HG02642 (cell line): ENCODE data around the gene NTRK2.

Experiments
- ATAC-seq: cut with Tn5 transposase; IDR thresholded peaks from one replicate; pipeline ENCODE4 v1.9.1; 2021; ENCODE audit warnings: mild to moderate bottlenecking; ENCODE audit not compliant: unreplicated experiment, poor library complexity

Gene NTRK2

DNA sequence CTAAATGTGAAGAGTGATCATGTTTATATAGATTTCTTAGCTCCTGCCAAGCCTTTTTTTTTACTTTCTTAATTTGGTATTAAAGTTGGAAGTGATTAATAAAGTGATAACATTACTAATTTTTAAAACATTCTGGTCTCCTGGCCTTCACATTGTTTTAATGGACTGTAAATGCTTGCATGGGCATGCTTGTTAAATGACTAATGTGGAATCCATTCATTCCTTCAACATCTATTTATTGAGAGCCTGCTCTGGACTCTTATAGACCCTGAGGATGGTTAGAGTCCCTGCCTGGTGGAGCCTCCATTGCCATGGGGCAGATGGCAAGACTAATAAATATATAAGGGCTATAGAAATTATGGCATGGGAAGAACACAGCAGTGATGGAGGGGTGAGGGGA lies 103.5 kb downstream of the NTRK2 start:
- ATAC-seq: no peak

DNA sequence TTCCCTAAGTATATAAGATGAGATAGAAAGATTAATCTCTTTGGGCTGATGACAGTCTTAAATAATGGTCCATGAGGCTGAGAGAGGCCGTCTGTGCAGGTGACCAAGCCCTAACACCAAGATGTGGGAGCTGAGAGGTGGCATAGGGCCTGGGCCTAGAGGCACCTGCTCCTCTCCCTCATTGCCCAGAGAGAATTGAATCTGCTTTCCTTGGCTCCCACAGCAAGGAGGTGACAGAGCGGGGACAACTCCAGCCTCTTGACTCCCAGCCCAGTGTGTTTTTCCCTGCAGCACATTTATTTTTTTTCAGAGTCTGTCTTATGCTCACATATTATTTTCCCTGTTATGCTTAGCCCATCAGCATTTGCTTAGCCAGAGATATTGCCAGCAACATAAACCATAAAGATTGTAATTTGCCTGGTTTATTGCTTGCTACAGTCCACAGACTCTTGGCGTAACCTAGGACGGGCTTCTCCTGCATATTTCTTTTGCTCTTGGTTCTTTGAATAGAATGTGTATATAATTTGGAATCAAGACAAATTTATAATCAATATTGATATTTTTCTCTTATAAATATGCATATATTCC lies 105.6 kb downstream of the NTRK2 start:
- ATAC-seq: no peak

DNA sequence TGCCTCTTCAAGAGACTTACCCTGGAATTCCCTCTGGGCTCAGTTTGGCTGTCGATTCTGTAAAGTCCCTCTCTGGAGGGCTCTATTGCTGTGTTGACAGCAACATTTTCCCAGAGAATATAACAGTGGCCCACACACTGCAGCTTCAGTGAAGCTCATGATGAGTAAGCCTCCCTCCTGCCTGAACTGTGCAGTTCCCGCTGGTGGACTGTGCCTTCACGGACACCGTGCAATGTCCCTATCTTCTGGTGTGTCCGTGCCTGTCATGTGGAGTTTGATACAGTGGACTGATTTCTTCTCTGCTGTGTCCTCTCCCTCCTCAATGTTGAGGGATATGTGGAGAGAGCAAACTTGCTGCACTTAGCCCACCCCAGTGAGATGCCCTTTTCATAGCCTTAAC lies 109.0 kb downstream of the NTRK2 start:
- ATAC-seq: no peak

DNA sequence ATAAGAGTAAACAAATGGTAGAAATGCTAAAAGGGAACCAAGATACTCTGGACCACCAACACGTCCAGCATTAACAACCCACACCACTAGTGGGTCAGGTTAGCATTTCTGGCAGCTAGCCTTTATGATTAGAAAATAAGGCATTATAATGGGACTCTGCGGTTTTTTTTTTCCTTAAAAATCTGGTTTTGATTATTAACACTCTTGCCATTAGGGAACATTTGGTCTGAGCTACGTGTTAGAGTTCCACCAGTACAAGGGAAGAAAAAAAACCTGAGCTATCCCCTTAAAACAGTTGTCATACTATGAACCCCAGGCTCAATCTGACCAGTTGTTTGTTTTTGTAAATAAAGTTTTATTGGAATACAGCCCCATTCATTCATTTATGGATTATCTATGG lies 110.4 kb downstream of the NTRK2 start:
- ATAC-seq: no peak

DNA sequence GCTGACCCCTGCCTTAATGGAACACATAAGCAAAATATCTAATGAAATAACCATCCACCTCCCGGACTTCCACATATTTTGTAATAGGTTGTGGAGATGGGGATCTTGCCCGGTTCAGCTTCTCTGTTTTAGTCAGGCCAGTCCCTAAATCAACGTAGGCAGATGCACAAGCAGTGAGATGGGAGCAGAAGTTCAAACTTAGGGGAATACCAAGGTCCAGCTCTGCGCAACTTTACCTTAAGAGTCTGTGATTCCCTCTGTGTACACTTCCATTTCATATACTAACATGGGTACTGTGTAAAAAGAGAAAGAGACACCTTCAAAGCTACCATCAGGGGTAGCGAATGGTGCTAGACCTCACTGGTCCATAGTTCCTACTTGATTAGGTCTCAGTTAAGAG lies 110.9 kb downstream of the NTRK2 start:
- no peak for ATAC-seq

DNA sequence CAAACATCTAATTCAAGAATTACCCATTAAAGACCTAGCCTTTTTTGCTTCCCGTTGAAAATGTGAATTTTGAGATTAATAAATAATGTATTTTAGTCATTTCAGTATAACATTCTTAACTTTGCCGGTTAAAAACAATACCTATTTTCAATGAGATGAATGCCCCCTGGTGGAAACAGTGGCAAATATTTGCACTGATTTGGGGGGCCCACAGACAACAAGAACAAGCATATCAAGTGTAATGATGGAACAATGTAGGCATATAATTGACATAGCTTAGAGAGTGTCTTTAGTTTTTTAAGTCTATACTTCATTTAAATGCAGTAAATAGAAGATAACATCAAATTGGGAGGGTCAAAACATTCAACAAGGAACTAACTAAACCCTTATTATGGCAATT lies 111.9 kb downstream of the NTRK2 start:
- ATAC-seq: peak; percentile 45

DNA sequence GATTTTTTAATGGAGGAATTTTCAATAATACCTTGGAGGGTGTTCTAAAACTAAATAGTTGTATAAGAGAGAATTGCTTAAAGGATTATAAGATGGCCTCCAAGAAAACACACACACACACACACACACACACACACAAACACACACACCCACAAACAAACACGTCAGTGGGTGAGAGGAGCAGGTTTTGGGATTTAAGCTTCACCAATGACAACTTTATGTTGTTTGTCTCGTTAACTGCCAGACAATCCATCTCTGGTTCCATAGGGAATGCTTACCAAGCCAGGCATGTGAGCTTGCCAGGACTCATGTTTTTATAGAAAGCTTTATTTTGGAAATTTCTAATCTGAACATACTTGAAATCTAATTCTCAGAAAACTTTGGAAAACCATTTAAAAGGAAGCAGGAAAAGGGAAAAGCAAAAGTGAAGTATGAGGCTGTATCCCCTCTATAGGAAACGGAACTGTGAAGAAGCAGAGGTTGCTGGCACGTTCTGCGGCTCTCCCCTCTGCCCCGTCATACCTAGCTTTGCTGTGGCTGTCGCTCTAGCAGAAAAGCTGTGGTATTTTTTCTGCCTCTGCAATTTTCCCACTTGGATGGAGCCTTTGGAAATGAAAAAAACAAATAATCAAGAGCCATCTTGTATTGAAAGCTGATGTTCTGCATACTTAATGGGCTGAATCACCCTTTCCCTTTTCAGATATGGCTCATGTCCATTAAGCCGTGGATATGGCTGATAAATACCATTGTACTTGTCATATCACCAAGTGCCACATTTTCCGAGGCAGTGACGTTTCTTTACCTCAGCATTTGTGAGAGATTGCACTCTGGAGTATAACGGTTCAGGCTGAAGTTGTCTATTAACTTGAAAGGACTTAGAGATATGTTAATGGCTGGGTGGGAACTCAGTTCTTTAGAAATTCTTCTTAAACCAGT lies 112.7 kb downstream of the NTRK2 start:
- ATAC-seq: no peak

DNA sequence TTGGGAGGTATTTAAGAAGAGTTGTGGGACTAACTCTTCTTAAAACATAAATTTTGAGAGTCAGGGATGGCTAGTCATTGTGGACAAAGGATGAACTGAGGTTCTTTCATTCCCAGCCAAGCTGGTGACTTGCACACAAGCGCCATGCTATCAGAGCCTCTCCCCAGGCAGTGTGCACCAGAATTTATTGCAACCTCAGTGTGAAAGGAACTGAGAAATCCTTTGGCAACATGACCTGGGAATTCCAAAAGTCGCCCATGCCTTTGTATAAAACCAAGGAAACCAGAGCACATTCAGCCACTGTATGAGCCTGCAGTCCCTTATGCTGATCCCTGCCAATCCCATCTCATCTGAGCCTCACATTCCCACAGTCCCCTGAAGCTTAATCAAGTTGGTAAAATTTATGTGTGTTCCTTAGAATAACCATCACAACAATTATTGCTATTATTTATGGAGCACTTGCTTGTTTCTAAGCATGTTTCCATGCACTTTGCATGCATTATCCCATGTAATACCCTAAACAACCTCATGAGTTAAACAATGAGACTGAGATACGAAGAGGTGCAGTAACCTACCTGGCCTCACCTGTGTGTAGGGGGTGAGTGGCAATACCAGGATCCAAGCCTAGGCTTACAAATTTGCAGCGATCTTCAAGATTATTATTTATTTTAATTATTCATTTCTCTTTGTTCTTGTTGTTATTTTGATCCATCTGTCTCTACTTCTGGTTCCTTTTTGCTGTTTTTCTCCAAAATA lies 116.4 kb downstream of the NTRK2 start:
- no peak for ATAC-seq

DNA sequence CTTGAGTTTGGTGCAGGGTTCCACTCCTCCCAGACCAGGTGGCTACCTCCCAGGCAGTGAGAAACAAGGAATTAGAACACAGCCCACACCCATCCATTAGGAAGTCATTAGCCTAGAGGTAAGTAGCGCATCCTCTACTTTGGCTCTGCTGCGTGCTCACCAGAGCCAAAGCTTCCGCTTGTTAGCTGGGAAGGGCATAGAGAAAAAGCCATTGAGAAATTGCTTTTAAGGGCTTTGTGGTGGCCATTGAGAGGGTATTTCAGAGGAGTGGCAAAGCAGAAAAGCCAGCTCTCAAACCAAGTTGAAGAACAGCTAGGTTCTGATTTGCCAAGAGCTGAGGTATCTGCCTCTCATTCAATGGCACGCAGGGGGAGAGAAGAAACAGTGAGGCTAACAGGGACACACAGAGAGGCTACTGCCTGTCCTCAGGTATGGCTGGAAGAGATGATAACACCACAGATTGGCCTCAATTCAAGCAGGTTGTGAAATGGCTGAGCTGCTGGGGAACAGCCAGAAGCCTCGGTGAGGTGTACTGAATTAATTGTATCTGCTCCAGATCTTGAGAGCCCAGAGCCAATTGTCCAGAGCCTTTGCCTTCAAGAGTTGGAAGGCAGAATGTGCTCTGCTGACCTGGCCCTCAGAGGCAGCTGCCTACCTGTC lies 119.4 kb downstream of the NTRK2 start:
- ATAC-seq: no peak

DNA sequence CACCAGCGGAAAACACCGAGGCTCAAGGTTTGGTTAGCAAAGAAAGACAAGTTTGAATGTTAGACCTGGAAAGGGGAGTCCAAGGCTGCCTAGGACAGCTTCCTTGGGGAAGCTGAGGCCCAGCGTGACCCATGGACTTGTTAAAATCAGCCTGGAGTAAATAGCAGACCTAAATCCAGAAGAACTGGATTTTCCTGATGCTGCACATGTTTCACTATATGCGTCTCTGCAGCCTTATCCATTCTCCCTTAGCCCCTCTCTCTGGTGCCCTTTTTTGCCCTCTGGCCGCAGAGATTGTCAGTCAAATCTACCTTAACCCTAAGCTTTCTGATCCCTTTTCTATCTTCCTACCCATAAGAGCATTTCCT lies 119.9 kb downstream of the NTRK2 start:
- no peak for ATAC-seq

DNA sequence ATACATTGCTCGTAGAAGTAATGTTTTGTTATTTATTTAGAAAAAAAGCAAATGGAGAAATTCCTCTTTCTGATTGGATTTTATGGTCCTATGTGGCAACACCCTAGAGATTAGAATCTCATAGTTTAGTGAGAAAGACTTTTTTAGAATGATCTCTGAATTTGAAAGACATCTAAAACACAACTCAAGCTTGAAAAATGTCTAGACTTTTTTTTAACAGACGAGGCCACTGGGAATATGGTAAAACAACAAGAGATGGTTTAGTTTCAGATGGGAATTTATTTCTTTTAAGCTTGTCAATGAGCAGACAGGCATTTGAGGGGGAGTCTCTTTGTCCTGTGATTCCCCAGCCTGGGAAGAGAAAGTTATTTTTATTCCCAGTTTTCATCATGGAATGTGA lies 122.1 kb downstream of the NTRK2 start:
- ATAC-seq: no peak

DNA sequence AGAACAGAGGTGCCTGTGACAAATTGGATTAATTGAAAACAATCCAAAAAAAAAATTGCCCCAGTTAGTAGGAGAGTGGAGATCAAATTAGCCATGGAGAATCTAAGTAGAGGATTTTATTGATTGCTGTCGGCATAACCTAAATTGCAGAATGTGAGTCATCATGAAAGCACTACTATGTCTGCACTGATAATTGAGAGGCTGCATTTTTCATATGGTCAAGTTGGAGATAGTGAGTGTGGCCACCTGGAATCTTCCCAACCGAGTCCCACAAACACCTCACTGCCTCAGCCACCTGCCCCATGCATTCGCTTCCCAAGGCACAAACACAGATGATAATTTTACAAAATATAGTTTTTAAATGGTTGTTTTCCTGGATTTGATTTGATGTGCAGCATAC lies 123.7 kb downstream of the NTRK2 start:
- no peak for ATAC-seq

DNA sequence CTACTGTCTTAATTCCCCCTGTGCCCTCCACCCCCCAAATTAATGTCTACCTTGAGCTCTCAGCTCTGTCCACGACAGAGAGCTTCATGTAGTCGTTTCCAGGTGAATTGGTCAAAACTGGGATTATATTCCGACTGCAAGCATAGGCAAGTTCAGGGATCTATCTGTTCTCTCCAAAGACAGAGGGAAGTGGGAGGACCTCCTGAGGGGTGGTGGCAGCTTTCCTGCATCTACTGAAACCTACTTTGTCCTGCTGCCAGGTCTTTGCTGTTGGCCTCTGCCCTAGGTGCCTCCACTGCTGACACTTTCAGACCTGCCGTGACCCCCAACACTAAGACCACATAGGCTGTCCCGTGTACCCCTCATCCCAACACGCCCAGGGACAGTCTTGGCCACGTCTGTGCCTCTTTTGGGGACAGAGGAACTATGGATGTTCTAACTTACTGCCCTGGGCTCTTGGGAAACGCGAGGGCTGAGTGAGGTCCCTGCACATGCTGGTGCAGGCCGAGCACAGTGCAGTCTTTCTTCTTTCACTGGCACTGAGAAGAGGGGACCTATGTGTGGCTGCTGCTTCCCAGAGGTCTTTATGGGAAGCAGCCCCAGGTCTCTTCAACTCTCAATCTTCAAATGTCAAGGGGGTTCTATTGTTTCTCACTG lies 125.6 kb downstream of the NTRK2 start:
- ATAC-seq: no peak

DNA sequence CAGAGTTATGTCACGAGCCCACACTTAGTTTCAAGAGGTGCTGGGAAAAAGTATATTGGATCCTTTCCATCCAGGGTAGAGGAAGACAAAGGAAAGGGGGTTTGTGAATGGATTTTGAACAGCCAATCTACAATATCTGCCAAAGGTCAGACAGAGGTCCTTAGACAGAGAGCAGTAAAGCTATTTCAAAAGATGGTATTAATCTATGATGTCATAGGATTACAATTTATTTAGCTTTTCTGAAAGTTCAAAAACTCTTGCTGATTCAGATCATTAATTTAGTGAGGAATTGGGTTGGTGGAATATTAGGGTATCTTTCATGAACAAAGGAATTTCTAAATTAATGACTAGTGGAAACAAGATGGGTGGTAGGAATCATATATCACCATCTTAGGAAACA lies 126.9 kb downstream of the NTRK2 start:
- ATAC-seq: no peak

DNA sequence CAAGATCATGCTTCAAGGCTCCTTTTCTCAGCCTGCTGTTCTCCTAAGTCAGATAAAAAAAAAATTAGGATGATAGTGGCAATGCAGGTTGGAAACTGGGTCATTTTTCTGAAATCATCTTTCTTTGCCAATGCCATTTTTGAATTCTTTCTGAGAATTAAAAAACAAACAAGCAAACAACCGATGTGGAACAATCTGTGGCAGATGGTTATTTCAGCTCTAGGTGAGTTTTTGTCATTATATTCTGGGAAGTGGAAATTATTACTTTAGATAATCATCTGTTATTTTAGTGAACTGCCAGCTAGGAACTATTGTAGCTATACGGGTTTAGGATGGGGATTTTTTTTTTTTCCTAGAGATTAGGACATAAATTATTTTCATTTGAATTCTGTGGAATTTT lies 129.7 kb downstream of the NTRK2 start:
- ATAC-seq: no peak

DNA sequence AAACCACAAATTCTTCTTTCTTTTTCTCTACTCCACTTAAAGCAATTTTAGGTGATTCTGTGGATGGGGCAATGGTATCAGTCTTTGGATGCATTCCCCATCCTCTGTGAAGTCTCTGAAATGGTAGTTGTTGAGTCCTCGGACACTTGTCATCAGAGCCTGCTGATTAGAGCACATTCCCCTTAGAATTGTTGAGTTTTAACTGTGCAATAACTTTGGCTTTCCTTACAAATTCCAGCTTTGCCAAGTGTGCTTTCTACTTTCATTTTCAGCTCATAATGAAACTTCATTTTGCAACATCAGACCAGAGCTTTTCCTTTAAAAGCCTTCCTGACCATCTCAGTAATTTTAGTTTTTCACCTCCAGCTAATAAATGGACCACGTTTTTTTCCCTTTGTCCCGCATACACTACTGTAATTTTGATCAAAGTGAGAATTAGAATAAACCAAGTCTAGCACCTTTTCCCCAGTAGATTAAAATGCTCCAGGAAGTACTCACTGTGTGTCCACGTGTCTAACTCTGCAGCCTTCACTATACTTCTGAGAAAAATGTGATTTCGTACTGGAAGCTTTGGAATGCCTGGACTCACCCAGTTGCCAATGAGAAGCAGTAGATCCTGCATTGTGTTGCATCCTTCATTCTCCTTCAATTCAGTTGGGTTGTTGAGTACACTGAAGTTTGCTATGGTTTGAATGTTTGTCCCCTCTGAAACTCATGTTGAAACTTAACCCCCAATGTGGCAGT lies 135.6 kb downstream of the NTRK2 start:
- no peak for ATAC-seq

DNA sequence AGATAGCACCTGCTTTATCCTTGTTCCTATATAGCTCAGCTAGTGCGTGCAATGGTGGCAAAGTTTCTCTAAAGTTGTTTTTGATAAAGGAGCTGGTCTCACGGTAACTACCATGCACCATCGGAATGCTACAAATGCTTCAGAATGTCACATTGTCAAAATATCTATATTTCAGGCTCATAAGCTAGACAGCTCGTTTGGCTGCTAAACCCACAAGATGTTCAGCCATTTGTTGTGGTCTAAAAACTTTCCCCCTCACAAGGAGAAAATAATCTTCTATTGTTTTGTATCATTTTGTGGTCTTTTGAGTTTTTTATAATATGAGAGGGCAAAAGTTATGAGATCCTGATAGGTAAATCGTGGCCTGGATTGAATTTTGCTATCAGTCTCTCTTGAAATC lies 137.9 kb downstream of the NTRK2 start:
- no peak for ATAC-seq

DNA sequence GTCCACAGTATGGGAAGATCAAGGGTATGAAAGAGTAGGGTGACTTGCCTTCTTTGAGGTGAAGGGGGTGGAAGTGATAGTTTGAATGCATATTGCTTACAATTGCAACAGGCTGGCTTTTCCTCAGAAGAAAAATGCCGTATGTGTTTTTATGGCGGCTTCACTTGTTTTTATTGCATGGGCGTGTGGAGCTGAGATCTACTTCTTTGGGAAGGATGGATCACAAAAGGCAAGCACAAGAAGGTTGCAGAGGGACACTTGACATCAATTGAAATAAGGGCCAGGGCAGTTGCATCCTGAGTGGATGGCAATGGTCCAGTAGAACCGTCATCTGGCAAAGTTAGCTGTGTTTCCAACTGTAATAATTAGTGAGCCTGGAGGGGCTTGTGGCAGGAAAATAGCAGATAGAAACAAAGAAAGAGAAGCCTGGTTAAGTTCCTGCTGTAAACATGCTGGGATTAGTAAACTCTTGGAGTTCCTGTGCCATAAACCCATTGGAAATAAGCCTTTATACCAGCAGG lies 138.4 kb downstream of the NTRK2 start:
- ATAC-seq: no peak

DNA sequence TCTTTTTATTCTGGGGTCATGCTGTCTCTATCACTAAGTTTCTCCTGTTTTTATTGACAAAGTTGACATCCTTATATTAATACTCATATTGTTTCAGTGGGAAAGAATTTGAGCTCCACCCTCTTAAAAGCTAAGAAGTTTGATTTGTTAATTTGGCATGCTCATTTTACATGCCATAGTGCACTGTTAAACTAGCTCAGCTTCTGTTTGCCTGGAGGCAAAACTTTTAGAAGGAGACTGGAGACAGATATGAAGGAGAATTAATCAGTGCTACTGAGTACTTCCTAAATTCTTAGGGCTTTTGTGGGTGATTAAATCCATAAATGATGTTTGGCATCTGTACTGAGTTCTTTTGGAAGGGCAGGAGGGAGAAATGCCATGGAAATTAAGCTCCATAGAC lies 138.9 kb downstream of the NTRK2 start:
- no peak for ATAC-seq
